Endodermal cell (in vitro differentiated cells): Measurements from ENCODE around the gene DLGAP1. TPM values are rescaled to one million over a fixed set of nuclear protein-coding genes. Genes with fewer than 3 reads are reported as not detected.

Experiments used
- DNase-seq: peaks from one replicate; pipeline ENCODE4 v3.0.0-alpha.2; 2017
- H3K27ac ChIP-seq: 2 replicates; pipeline ENCODE4 v1.5.1; 2013; ENCODE audit warnings: mild to moderate bottlenecking, low read depth, low read length, moderate library complexity
- H3K27me3 ChIP-seq: 2 replicates; pipeline ENCODE4 v1.6.1; 2013; ENCODE audit warnings: mild to moderate bottlenecking, low read length, moderate library complexity; ENCODE audit not compliant: insufficient read depth, control insufficient read depth, poor library complexity, severe bottlenecking
- H3K36me3 ChIP-seq: 2 replicates; pipeline ENCODE4 v1.7.0; 2013; ENCODE audit warnings: mild to moderate bottlenecking, low read length, moderate library complexity; ENCODE audit not compliant: control insufficient read depth, insufficient read depth
- H3K4me1 ChIP-seq: one replicate; pipeline ENCODE4 v1.7.0; 2013; ENCODE audit warnings: low read length; ENCODE audit not compliant: control insufficient read depth, insufficient read depth
- H3K4me3 ChIP-seq: 2 replicates; pipeline ENCODE4 v1.5.1; 2013; ENCODE audit warnings: mild to moderate bottlenecking, low read length, moderate library complexity
- H3K9ac ChIP-seq: 2 replicates; pipeline ENCODE4 v1.6.1; 2013; ENCODE audit warnings: mild to moderate bottlenecking, low read length, moderate library complexity; ENCODE audit not compliant: poor library complexity, severe bottlenecking; ENCODE audit errors: extremely low read depth
- H3K9me3 ChIP-seq: 2 replicates; pipeline ENCODE4 v1.6.1; 2013; ENCODE audit warnings: mild to moderate bottlenecking, low read length, moderate library complexity; ENCODE audit not compliant: control insufficient read depth
- H3K27ac Mint-ChIP-seq: 2 replicates; pipeline ENCODE4 v1.8.0; 2020; ENCODE audit warnings: mixed read lengths
- H3K27me3 Mint-ChIP-seq: 2 replicates; pipeline ENCODE4 v1.8.0; 2021; ENCODE audit warnings: mild to moderate bottlenecking, mixed read lengths; ENCODE audit not compliant: insufficient read depth
- H3K36me3 Mint-ChIP-seq: 2 replicates; pipeline ENCODE4 v1.8.0; 2020; ENCODE audit warnings: low read depth, mixed read lengths
- H3K4me1 Mint-ChIP-seq: 2 replicates; pipeline ENCODE4 v1.8.0; 2020; ENCODE audit warnings: mixed read lengths
- H3K4me3 Mint-ChIP-seq: 2 replicates; pipeline ENCODE4 v1.8.0; 2020; ENCODE audit warnings: mild to moderate bottlenecking, moderate library complexity, mixed read lengths
- H3K9me3 Mint-ChIP-seq: 2 replicates; pipeline ENCODE4 v1.8.0; 2020; ENCODE audit warnings: mild to moderate bottlenecking, mixed read lengths
- CTCF ChIP-seq: fragments of 200-600 bp; sonication (generic); conservative IDR thresholded peaks from 2 replicates; pipeline ENCODE4 v1.5.0; 2021; ENCODE audit warnings: antibody characterized with exemption, mild to moderate bottlenecking
- WGBS, 2 experiments: methylation state at CpG; one replicate each; pipeline versions ENCODE4 v1.1.5 to v1.1.7; 2013; ENCODE audit warnings: missing lambda C conversion rate in 2 of 2, mixed read lengths in 1 of 2; ENCODE audit not compliant: insufficient coverage in 1 of 2, insufficient read length in 1 of 2; 5-methylcytosine and 5-hydroxymethylcytosine counted together
- total RNA-seq, 2 donors: library from RNA; stranded (reverse); fragmentation: NEBNext Ultra II Directional in 1 of 2; extraction: Animal tissue kit (Norgen Biotek cat#: 25700) in 1 of 2; gene quantifications; 2 replicates in 1 of 2; 3 replicates in 1 of 2; pipeline ENCODE4 v1.2.1, GENCODE V29; 2021

Gene DLGAP1
- total RNA-seq, 2 donors from 2014 or later: 11.5 to 21.5 TPM

GRCh38 chr18:3647636-3648035 lies 807.5 kb downstream of the DLGAP1 start:
- H3K9me3 ChIP-seq: no peaks in the 10 kb centered on the region
- H3K27me3 Mint-ChIP-seq: peaks cover 9% of the 10 kb centered on the region
- no peaks in the 10 kb centered on the region for H3K27me3 ChIP-seq
- TF ChIP-seq CTCF: no peak
- H3K4me1 ChIP-seq: no peaks in the 10 kb centered on the region
- H3K4me3 Mint-ChIP-seq: no peak overlapping the region
- H3K36me3 ChIP-seq: no peaks in the 10 kb centered on the region
- no peaks in the 10 kb centered on the region for H3K36me3 Mint-ChIP-seq
- no peaks in the 10 kb centered on the region for H3K9me3 Mint-ChIP-seq
- no peak overlapping the region for H3K9ac ChIP-seq
- peaks cover 18% of the 10 kb centered on the region for H3K4me1 Mint-ChIP-seq
- no peak overlapping the region for H3K4me3 ChIP-seq
- WGBS, 2 experiments: 96 to 100% methylated on average over 1 to 4 of the region's 4 CpGs
- no peak overlapping the region for H3K27ac Mint-ChIP-seq
- H3K27ac ChIP-seq: no peak overlapping the region
- peak; percentile 7 for DNase-seq

GRCh38 chr18:3645384-3646156 lies 809.5 kb downstream of the DLGAP1 start:
- H3K4me1 ChIP-seq: no peaks in the 10 kb centered on the region
- H3K36me3 Mint-ChIP-seq: no peaks in the 10 kb centered on the region
- peak; percentile 18 for DNase-seq
- H3K36me3 ChIP-seq: no peaks in the 10 kb centered on the region
- peaks cover 9% of the 10 kb centered on the region for H3K27me3 Mint-ChIP-seq
- H3K9me3 ChIP-seq: no peaks in the 10 kb centered on the region
- no peak overlapping the region for H3K27ac ChIP-seq
- TF ChIP-seq CTCF: no peak
- no peak overlapping the region for H3K9ac ChIP-seq
- peaks cover 15% of the 10 kb centered on the region for H3K4me1 Mint-ChIP-seq
- no peak overlapping the region for H3K4me3 Mint-ChIP-seq
- H3K9me3 Mint-ChIP-seq: no peaks in the 10 kb centered on the region
- H3K27ac Mint-ChIP-seq: no peak overlapping the region
- WGBS, 2 experiments: 79 to 92% methylated on average over 2 to 5 of the region's 5 CpGs
- H3K4me3 ChIP-seq: no peak overlapping the region
- H3K27me3 ChIP-seq: no peaks in the 10 kb centered on the region

- no peak overlapping the region for H3K4me3 ChIP-seq
- 100% methylated on average over 2 to 3 of the region's 3 CpGs for WGBS, 2 experiments
- H3K27ac Mint-ChIP-seq: no peak overlapping the region
- H3K4me1 ChIP-seq: no peaks in the 10 kb centered on the region
- H3K27ac ChIP-seq: no peak overlapping the region
- H3K36me3 ChIP-seq: no peaks in the 10 kb centered on the region
- H3K4me1 Mint-ChIP-seq: no peaks in the 10 kb centered on the region
- no peaks in the 10 kb centered on the region for H3K9me3 Mint-ChIP-seq
- no peak for DNase-seq
- no peak overlapping the region for H3K4me3 Mint-ChIP-seq
- no peak overlapping the region for H3K9ac ChIP-seq
- H3K9me3 ChIP-seq: no peaks in the 10 kb centered on the region
- H3K27me3 ChIP-seq: no peaks in the 10 kb centered on the region
- no peaks in the 10 kb centered on the region for H3K36me3 Mint-ChIP-seq
- no peaks in the 10 kb centered on the region for H3K27me3 Mint-ChIP-seq
- no peak for TF ChIP-seq CTCF
These were observed 820.7 kb downstream of the DLGAP1 start for GRCh38 chr18:3634250-3634939.
